RWPE1 (cell line): ENCODE measurements around the gene SLFN13.

ENCODE experiments used
- CTCF ChIA-PET: fragments of 350-600 bp; sonication (Branson Sonifier 250); formaldehyde crosslinking; extraction: SDS; loops from one replicate; lab custom pipeline; 2021; lab: Yijun Ruan, JAX
- POLR2A ChIA-PET: fragments of 400-600 bp; formaldehyde crosslinking; extraction: SDS; loops from one replicate; lab custom pipeline; 2020; ENCODE audit warnings: antibody characterized with exemption; ENCODE audit not compliant: low non-redundant PET; lab: Yijun Ruan, JAX
- DNase-seq: peaks from one replicate; pipeline ENCODE4 v3.0.0; 2012; ENCODE audit warnings: low spot score
- H3K27ac ChIP-seq: fragments of 450-650 bp; 2 replicates; pipeline ENCODE4 v1.5.1; 2017
- TF ChIP-seq, protein P1 (sequence below): fragments of 450-650 bp; conservative IDR thresholded peaks from 2 replicates; pipeline ENCODE4 v1.5.1; 2017; ENCODE audit warnings: low read depth, mild to moderate bottlenecking

The SLFN13 gene

DNA sequence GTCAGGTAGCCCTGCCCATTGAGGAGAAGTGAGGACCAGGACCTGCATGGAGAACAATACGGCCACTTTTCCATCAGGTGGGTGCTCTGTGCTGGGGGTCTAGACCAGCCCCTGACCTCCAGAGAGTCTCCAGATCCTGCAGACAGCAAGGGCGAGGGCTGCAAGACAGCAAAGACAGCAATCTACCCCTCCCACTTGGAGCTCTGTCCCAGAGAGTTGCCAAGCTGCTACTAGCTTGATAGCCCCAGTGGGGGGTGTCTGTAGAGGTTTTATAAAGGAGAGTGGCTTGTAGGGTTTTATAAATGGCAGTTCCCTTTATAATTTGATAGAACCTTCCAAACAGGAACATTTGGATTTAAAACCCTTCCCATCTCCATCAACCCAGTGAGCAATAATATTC, 58.4 kb downstream of the SLFN13 start:
- CTCF ChIA-PET: no interaction called here
- TF ChIP-seq, protein P1, sequence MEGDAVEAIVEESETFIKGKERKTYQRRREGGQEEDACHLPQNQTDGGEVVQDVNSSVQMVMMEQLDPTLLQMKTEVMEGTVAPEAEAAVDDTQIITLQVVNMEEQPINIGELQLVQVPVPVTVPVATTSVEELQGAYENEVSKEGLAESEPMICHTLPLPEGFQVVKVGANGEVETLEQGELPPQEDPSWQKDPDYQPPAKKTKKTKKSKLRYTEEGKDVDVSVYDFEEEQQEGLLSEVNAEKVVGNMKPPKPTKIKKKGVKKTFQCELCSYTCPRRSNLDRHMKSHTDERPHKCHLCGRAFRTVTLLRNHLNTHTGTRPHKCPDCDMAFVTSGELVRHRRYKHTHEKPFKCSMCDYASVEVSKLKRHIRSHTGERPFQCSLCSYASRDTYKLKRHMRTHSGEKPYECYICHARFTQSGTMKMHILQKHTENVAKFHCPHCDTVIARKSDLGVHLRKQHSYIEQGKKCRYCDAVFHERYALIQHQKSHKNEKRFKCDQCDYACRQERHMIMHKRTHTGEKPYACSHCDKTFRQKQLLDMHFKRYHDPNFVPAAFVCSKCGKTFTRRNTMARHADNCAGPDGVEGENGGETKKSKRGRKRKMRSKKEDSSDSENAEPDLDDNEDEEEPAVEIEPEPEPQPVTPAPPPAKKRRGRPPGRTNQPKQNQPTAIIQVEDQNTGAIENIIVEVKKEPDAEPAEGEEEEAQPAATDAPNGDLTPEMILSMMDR: no peak
- no peak overlapping the region for H3K27ac ChIP-seq
- POLR2A ChIA-PET: no interaction called here
- DNase-seq: no peak

DNA sequence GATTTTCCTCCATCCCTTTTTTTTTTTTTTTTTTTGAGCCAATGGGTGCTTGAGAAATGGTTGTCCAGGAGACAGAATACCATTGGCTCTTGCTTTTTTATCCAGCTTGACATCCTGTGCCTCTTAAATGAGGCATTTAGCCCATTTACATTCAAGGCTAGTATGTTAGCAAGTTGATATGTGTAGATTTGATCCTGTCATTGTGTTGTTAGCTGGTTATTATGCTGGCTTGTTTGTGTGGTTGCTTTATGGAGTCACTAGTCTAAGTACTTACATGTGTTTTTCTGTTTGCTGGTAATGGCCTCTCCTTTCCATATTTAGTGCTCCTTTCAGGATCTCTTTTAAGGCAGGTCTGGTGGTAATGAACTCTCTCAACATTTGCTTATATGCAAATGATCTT, 61.1 kb downstream of the SLFN13 start:
- TF ChIP-seq, protein P1: no peak
- POLR2A ChIA-PET: no interaction called here
- no peak overlapping the region for H3K27ac ChIP-seq
- DNase-seq: no peak
- CTCF ChIA-PET: no interaction called here
